GM21423 (cell line): ENCODE results near the gene RNASET2.
"Not testable (repeated sequence)": the region's sequence is repeated elsewhere in the genome, so short reads cannot be mapped to it uniquely, and the experiment has no call there.

Experiments
- ATAC-seq: cut with Tn5 transposase; IDR thresholded peaks from one replicate; pipeline ENCODE4 v1.9.1; 2021; ENCODE audit warnings: mild to moderate bottlenecking, moderate library complexity; ENCODE audit not compliant: unreplicated experiment

RNASET2 gene

DNA sequence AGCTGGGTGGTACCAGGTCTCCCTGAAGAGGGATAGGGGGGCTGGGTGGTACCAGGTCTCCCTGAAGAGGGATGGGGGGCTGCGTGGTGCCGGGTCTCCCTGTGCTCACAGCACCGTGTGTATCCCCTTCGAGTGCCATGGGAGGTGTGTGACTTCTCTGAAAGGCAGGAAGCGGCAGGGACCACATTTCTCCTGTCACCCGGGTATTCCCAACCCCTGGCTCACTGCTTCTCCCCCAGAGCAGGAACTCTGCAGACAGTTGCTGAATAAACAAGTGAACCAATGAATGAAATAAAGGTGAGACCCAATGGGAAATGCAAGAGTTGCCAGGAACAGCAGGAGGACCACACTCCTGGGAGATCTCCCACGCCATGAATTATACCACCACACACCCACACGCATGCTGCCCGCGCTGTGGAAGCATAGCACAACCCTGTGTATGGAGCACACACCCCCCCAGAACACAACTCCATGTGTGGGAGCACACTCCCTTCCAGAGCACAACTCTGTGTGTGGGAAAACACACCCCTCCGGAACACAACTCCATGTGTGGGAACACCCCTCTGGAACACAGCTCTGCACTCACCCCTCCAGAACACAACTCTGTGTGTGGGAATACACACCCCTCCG is 50.7 kb downstream of the RNASET2 start:
- no peak for ATAC-seq

DNA sequence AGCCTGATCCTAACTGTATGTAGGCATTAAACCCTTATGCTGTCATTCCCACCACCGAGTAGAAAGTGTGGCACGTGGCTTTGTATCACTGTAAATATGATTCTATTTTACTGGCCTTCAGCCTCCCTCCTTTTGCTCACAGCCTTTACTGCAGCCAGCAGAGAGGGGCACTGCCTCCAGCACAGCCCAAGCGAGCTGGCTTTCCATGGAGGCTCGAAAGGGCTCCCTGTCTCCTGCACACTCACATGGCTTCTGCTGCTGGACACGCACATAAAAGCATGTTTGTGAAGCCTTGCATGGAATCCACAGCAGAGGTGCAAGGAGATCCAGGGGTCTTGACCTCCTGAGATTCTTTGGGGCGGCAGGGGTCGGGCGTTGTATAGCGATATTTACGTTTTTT is 51.3 kb downstream of the RNASET2 start:
- ATAC-seq: no peak

DNA sequence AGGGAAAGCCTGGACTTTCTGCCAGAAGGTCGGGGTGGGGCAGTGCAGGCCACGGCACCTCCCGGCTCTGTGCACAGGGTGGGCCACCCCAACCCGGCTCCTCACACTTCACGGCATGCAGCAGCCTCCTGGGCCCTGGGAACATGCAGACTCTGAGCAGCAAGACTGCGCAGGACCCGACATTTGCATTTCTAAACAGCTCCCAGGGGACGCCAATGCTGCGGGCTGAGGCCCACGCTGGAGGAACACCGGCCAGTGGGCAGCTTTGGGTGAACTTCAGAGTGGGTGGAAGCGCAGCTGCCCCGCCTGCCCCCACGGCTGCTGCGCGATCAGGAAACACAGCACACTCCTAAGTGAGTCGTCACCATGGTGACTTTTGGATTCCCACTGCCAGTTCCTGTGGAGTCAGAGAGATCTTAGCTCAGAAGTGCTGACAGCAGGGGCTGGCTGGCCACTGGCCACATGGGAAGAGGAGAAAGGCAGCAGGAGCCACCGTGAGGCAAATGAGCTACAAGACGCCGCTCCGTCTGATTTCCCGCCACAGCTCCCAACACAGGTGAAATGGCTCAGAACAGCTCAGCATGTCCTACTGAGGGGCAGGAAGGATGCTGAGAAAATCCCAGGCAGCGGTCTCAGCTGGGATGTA is 52.1 kb downstream of the RNASET2 start:
- ATAC-seq: no peak

DNA sequence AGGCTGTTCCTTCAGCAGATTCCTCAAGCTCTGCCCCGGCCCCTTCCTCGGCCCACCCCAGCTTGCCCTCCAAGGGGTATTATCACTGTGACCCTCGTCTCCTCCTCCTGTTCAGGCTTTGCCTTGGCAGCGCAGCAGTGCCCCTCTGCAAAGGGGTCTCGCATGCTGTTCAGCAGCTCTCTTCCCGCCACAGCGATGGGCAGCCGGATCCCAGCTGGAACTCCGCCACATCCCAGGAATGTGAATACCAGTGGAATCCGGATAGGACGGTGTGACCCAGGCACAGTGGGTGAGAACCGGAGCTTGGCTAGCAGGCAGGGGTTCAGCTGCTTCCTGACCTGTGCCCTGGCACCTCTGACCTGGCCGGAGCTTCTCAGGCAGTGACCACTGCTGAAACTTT is 52.9 kb downstream of the RNASET2 start:
- ATAC-seq: no peak

DNA sequence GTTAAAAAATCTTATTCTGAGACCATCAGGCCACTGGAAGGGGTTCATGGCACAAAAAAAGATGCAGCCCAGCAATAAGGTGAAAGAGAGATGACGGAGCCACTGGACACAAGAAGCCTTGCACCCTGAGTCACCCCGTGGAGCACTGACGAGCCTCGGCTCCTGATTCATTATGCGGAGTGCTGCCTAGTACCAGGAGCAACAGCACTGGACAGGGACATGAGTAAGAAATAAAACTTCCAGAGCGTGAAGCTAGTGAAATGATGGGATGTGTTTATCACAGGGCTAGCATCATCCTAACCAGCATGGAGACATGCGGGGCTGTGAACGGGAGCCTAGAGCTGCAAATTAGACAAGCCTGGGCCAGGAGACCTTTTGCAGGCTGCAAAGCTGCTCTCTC is 53.3 kb downstream of the RNASET2 start:
- no peak for ATAC-seq

DNA sequence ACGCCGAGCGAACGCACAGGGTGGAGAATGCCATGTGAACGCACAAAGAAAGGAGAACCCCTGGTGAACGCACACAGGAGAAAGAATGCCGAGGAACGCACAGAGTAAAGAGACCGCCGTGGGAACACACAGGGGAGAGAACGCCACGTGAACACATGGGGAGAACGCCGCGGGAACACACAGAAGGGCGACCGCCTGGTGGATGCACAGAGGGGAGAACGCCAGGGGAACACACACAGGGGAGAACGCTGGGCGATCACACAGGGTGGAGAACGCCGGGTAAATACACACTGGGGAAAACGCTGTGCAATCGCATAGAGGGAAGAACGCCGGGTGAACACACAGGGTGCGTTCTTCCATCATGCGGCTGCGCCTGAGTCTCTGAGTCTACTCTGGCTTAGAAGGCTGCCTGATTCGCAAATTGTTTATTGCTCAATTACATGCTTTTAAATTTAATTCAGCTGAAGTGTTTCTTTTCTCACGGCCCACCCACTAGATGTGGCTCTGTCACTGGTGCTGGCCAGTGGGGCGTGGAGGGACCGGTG is 54.1 kb downstream of the RNASET2 start:
- ATAC-seq: no peak

DNA sequence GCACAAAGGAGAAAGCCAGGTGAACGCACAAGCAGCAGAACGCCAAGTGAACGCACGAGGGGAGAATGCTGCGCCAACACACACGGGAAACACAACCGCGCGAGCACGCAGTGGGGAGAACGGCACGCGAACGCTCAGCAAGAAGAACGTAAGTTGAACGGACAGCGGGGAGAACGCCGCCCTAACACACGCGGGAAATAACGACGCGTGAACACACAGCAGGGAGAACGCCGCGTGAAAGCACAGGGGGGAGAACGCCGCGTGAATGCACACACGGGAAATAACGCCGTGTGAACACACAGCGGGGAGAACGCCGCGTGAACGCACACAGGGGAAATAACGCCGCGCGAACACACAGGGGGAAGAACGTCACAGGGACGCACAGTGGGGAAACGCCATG is 54.7 kb downstream of the RNASET2 start:
- no peak for ATAC-seq

DNA sequence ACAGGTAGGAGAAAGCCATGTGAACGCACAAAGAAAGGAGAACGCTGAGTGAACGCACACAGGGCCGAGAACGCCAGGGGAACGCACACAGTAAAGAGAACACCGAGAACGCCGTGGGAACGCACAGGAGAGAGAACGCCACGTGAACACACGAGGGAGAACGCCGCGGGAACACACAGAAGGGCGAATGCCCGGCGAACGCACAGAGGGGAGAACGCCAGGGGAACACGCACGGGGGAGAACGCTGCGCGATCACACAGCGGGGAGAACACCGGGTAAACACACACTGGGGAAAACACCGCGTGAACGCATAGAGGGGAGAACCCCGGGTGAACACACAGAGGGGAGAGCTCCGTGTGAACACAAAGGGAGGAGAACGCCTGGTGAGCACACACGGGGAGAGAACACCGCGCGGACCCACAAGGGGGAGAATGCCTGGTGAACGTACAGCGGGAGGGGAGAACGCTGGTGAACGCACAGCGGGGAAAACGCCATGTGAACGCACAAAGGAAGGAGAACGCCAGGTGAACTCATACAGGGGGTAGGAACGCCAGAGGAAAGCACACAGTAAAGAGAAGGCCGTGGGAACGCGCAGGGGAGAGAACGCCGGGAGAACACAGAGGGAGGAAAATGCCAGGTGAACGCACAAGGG is 55.3 kb downstream of the RNASET2 start:
- no peak for ATAC-seq

DNA sequence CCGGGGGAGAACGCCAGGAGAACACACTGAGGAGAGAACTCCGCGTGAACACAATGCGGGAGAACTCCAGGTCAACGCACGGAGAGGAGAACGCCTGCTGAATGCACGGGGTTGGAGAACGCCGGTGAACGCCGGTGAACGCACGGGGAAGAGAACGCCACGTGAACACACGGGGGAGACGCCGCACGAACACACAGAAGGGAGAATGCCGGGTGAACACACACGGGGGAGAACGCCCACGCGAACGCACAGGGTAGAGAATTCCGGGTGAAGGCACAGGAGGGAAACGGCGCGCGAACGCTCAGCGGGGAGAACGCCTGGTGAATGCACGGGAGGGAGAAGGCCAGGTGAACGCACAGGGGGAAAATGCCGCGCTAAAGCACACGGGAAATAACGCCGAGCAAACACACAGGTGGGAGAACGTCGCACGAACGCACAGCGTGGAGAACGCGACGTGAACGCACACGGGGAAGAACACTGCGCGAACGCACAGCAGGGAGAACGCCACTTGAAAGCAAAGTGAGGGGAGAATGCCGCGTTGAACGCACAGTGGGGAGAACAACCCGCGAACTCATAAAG is 56.1 kb downstream of the RNASET2 start:
- ATAC-seq: no peak

DNA sequence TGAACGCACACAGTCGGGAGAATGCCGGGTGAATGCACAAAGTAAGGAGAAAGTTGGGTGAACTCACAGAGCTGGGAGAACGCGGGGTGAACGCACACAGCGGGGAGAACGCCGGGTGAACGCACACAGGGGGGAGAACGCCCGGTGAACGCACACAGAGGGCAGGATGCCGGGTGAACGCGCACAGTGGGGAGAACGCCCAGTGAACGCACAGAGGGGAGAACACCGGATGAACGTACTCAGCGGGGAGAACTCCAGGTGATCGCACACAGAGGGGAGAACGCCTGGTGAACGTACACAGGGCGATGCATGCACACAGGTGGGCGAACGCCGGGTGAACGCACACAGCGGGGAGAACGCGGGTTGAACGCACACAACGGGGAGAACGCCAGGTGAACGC is 57.4 kb downstream of the RNASET2 start:
- ATAC-seq: no peak

DNA sequence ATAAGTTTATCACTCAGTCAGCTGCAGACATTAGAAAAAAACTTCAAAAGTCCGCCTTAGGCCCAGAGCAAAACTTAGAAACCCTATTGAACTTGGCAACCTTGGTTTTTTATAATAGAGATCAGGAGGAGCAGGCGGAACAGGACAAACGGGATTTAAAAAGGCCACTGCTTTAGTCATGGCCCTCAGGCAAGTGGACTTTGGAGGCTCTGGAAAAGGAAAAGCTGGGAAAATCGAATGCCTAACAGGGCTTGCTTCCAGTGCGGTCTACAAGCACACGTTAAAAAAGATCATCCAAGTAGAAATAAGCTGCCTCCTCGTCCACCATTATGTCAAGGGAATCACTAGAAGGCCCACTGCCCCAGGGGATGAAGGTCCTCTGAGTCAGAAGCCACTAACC is 61.7 kb downstream of the RNASET2 start:
- ATAC-seq: not testable (repeated sequence)

DNA sequence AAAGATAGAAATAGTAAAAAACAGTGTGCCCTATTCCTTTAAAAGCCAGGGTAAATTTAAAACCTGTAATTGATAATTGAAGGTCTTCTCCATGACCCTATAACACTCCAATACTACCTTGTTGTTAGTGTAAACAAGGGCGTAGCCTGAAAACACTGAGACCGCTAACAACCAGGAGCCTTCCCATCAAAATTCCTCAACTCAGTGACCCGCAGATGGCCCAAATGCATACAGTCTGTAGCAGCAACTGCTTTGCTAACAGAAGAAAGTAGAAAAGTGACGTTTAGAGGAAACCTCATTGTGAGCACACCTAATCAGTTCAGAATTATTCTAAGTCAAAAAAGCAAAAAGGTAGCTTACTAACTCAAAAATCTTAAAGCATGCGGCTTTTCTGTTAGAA is 63.9 kb downstream of the RNASET2 start:
- not testable (repeated sequence) for ATAC-seq

DNA sequence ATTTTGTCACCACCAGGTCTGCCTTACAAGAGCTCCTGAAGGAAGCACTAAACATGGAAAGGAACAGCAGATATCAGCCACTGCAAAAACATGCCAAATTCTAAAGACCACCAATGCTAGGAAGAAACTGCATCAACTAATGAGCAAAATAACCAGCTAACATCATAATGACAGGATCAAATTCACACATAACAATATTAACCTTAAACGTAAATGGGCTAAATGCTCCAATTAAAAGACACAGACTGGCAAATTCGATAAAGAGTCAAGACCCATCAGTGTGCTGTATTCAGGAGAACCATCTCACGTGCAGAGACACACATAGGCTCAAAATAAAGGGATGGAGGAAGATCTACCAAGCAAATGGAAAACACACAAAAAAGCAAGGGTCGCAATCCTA is 69.6 kb downstream of the RNASET2 start:
- ATAC-seq: not testable (repeated sequence)

DNA sequence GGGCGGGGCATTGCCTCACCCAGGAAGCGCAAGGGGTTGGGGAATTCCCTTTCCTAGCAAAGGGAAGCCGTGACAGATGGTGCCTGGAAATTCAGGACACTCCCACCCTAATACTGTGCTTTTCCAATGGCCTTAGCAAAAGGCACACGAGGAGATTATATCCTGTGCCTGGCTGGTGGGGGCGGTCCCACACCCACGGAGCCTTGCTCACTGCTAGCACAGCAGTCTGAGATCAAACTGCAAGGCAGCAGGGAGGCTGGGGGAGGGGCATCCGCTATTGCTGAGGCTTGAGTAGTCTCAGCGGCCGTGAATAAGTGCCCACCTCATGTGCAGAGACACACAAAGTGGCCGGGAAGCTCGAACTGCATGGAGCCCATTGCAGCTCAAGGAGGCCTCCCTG is 71.4 kb downstream of the RNASET2 start:
- ATAC-seq: not testable (repeated sequence)

DNA sequence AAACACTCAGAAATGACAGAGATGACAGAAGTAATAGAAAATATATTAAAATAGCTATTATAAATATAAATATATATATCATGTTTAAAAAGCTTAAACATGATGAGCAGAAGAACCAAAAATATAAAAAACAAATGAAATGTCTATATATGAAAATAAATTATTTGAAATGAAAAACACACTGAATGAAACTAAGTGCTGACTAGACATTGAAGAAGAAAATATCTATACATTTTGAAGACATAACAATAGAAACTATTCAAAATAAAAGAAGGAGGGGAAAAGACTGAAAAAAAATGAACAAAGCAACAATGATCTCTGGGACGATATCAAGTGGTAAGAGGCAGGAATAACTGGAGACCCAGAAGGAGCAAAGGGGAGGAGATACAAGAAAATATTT is 76.8 kb downstream of the RNASET2 start:
- no peak for ATAC-seq
